Measurements from ENCODE around the gene LIPC.
"Not testable (repeated sequence)": the region's sequence is repeated elsewhere in the genome, so short reads cannot be mapped to it uniquely, and the experiment has no call there.

Gene LIPC

GRCh38 chr15:58595516-58596263, 163.9 kb downstream of the LIPC start:
- no peak overlapping the region for H3K4me3 ChIP-seq (ENCODE audit: low read depth, low read length)
- TF ChIP-seq CTCF (IDR thresholded peaks at IDR 0.05; ENCODE audit: borderline replicate concordance, insufficient read depth, low read depth, low read length), result no peak

- no peak for TF ChIP-seq CTCF (IDR thresholded peaks at IDR 0.05; ENCODE audit: borderline replicate concordance, insufficient read depth, low read depth, low read length)
- H3K4me3 ChIP-seq (ENCODE audit: low read depth, low read length), result no peak overlapping the region
Observed at GRCh38 chr15:58597943-58598828, 166.4 kb downstream of the LIPC start.

GRCh38 chr15:58598829-58599210, 167.0 kb downstream of the LIPC start:
- TF ChIP-seq CTCF (IDR thresholded peaks at IDR 0.05; ENCODE audit: borderline replicate concordance, insufficient read depth, low read depth, low read length), result no peak
- no peak overlapping the region for H3K4me3 ChIP-seq (ENCODE audit: low read depth, low read length)

- no peak for TF ChIP-seq CTCF (IDR thresholded peaks at IDR 0.05; ENCODE audit: borderline replicate concordance, insufficient read depth, low read depth, low read length)
- H3K4me3 ChIP-seq (ENCODE audit: low read depth, low read length), result no peak overlapping the region
Observed at GRCh38 chr15:58602823-58603222, 171.0 kb downstream of the LIPC start.

- H3K4me3 ChIP-seq (ENCODE audit: low read depth, low read length), result not testable (repeated sequence)
Observed at GRCh38 chr15:58603927-58604326, 172.1 kb downstream of the LIPC start.

- no peak for TF ChIP-seq CTCF (IDR thresholded peaks at IDR 0.05; ENCODE audit: borderline replicate concordance, insufficient read depth, low read depth, low read length)
- no peak overlapping the region for H3K4me3 ChIP-seq (ENCODE audit: low read depth, low read length)
Observed at GRCh38 chr15:58604455-58604923, 172.7 kb downstream of the LIPC start.

GRCh38 chr15:58605931-58606530, 174.2 kb downstream of the LIPC start:
- TF ChIP-seq CTCF (IDR thresholded peaks at IDR 0.05; ENCODE audit: borderline replicate concordance, insufficient read depth, low read depth, low read length), result no peak
- no peak overlapping the region for H3K4me3 ChIP-seq (ENCODE audit: low read depth, low read length)
